OCI-LY7 (cell line): Measurements from ENCODE around the gene FAM118A.

Experiments
- CTCF ChIP-seq: fragments of 200-600 bp; sonication (generic); conservative IDR thresholded peaks from 2 replicates; pipeline ENCODE4 v1.5.1; 2014; ENCODE audit warnings: mild to moderate bottlenecking, antibody characterized with exemption, low read length, moderate library complexity, mixed read lengths
- EZH2phosphoT487 ChIP-seq: fragments of 200-600 bp; sonication (generic); IDR thresholded peaks from 2 replicates; pipeline ENCODE4 v1.6.1; 2018; ENCODE audit warnings: low read depth, borderline replicate concordance, mild to moderate bottlenecking, mixed run types, antibody characterized with exemption, low read length, moderate library complexity, mixed read lengths

GRCh38 chr22:45357490-45357889 lies 47.8 kb downstream of the FAM118A start:
- no peak for TF ChIP-seq CTCF
- no peak for TF ChIP-seq EZH2phosphoT487
